Neural cell (in vitro differentiated cells): ENCODE measurements around the gene MMADHC.

Experiments
- CTCF ChIP-seq: fragments of 450-650 bp; IDR thresholded peaks from 2 replicates; pipeline ENCODE4 v1.5.1; 2014; ENCODE audit warnings: antibody characterized with exemption, mild to moderate bottlenecking, moderate library complexity; ENCODE audit not compliant: poor library complexity, severe bottlenecking
- EZH2 ChIP-seq: fragments of 200-600, 300-800 bp; shearing (Covaris generic), sonication (generic); IDR thresholded peaks from 2 replicates; pipeline ENCODE4 v1.6.1; 2014; ENCODE audit warnings: antibody characterized with exemption, low read length, borderline replicate concordance, mild to moderate bottlenecking; ENCODE audit not compliant: insufficient read depth, poor library complexity, severe bottlenecking
- REST ChIP-seq: IDR thresholded peaks from 2 replicates; pipeline ENCODE4 v1.6.1; 2012; ENCODE audit warnings: borderline replicate concordance

GRCh38 chr2:149562324-149562723, 25.3 kb downstream of the MMADHC start:
- TF ChIP-seq REST = no peak
- no peak for TF ChIP-seq EZH2
- no peak for TF ChIP-seq CTCF
